SK-N-SH (cell line): ENCODE data around the gene CEACAM5. TPM values are rescaled to one million over a fixed set of nuclear protein-coding genes. Genes with fewer than 3 reads are reported as not detected.

Experiments
- CTCF ChIA-PET: fragments of 300-600, 350-600 bp; formaldehyde crosslinking; extraction: SDS; loops from one replicate; lab custom pipeline; 2021; lab: Yijun Ruan, JAX
- POLR2A ChIA-PET: fragments of 350-600 bp; sonication (Branson Sonifier 250); formaldehyde crosslinking; extraction: SDS; loops from one replicate; lab custom pipeline; 2020; ENCODE audit warnings: antibody characterized with exemption, inconsistent platforms; lab: Yijun Ruan, JAX
- DNase-seq: peaks from one replicate; pipeline ENCODE4 v3.0.0; 2012
- H2AFZ ChIP-seq: fragments of 200-600 bp; sonication (generic); 2 replicates; pipeline ENCODE4 v1.8.1; 2016; ENCODE audit warnings: antibody characterized with exemption, mild to moderate bottlenecking, low read depth
- H3F3A ChIP-seq: fragments of 200-600 bp; sonication (generic); replicated peaks from 2 replicates; pipeline ENCODE3; 2016; ENCODE audit warnings: antibody characterized with exemption, mild to moderate bottlenecking; ENCODE audit not compliant: insufficient read depth
- H3K27ac ChIP-seq, 2 experiments: fragments of 200-500 bp in 1 of 2; fragments of 200-600 bp in 1 of 2; sonication (Bioruptor generic) in 1 of 2; sonication (generic), shearing (Covaris generic) in 1 of 2; 2 replicates each; pipeline versions ENCODE4 v1.5.1 to v1.6.1; 2014 to 2016; ENCODE audit warnings: low read depth in 2 of 2, inconsistent platforms in 1 of 2, low read length in 1 of 2, mild to moderate bottlenecking in 1 of 2, mixed read lengths in 1 of 2
- H3K27me3 ChIP-seq: fragments of 200-600 bp; sonication (generic), shearing (Covaris generic); 2 replicates; pipeline ENCODE4 v1.6.1; 2016; ENCODE audit warnings: mixed run types; ENCODE audit not compliant: insufficient read depth
- H3K36me3 ChIP-seq, 2 experiments: fragments of 200-500 bp in 1 of 2; fragments of 200-600 bp in 1 of 2; sonication (Bioruptor generic) in 1 of 2; sonication (generic) in 1 of 2; replicated peaks in 1 of 2; 2 replicates each; pipeline versions ENCODE3 to v1.5.1; 2014 to 2016; ENCODE audit warnings: low read length in 1 of 2, mild to moderate bottlenecking in 1 of 2; ENCODE audit not compliant: insufficient read depth in 2 of 2, control insufficient read depth in 1 of 2
- H3K4me1 ChIP-seq, 2 experiments: fragments of 200-500 bp in 1 of 2; fragments of 200-600 bp in 1 of 2; sonication (Bioruptor generic) in 1 of 2; sonication (generic), shearing (Covaris generic) in 1 of 2; 2 replicates each; pipeline versions ENCODE4 v1.5.1 to v1.6.1; 2014 to 2016; ENCODE audit warnings: low read depth in 1 of 2, low read length in 1 of 2, mixed run types in 1 of 2; ENCODE audit not compliant: insufficient read depth in 2 of 2, control insufficient read depth in 1 of 2
- H3K4me2 ChIP-seq: fragments of 200-600 bp; sonication (generic), shearing (Covaris generic); 2 replicates; pipeline ENCODE4 v1.6.1; 2017; ENCODE audit warnings: mixed run types
- H3K4me3 ChIP-seq, 2 experiments: fragments of 200-500 bp in 1 of 2; fragments of 200-600 bp in 1 of 2; sonication (Bioruptor generic) in 1 of 2; sonication (generic), shearing (Covaris generic) in 1 of 2; 2 replicates each; pipeline versions ENCODE4 v1.5.1 to v1.8.1; 2014 to 2016; ENCODE audit warnings: low read depth in 2 of 2, inconsistent platforms in 1 of 2, low read length in 1 of 2, mild to moderate bottlenecking in 1 of 2, mixed read lengths in 1 of 2, moderate library complexity in 1 of 2
- H3K79me2 ChIP-seq: fragments of 200-600 bp; sonication (generic); 2 replicates; pipeline ENCODE4 v1.8.1; 2017; ENCODE audit warnings: mild to moderate bottlenecking; ENCODE audit not compliant: insufficient read depth
- H3K9ac ChIP-seq: fragments of 200-600 bp; sonication (generic); 2 replicates; pipeline ENCODE4 v1.6.1; 2017; ENCODE audit warnings: mixed run types
- H3K9me2 ChIP-seq: fragments of 200-600 bp; sonication (generic); 2 replicates; pipeline ENCODE4 v1.6.1; 2017; ENCODE audit warnings: mixed run types
- H3K9me3 ChIP-seq: fragments of 200-600 bp; sonication (generic); 2 replicates; pipeline ENCODE4 v1.6.1; 2017; ENCODE audit warnings: mixed run types, mild to moderate bottlenecking, moderate library complexity
- H4K20me1 ChIP-seq: fragments of 200-600 bp; sonication (generic); 2 replicates; pipeline ENCODE4 v1.6.1; 2017; ENCODE audit warnings: mild to moderate bottlenecking, mixed run types; ENCODE audit not compliant: insufficient read depth
- CHD2 ChIP-seq: fragments of 150-350 bp; IDR thresholded peaks from 2 replicates; pipeline ENCODE4 v1.6.1; 2018; ENCODE audit warnings: low read length; ENCODE audit not compliant: partially characterized antibody
- ELF1 ChIP-seq: IDR thresholded peaks from 2 replicates; pipeline ENCODE4 v1.4.0; 2012
- FOXJ3 ChIP-seq: sonication (generic); formaldehyde crosslinking; IDR thresholded peaks from 2 replicates; pipeline ENCODE4 v1.5.1; 2020; ENCODE audit warnings: mild to moderate bottlenecking, missing genetic modification reagents
- FOXM1 ChIP-seq: IDR thresholded peaks from 2 replicates; pipeline ENCODE4 v1.4.0; 2012; ENCODE audit warnings: low read depth, mild to moderate bottlenecking
- GATA2 ChIP-seq: sonication (generic); formaldehyde crosslinking; IDR thresholded peaks from 2 replicates; pipeline ENCODE4 v1.5.0; 2020; ENCODE audit warnings: mild to moderate bottlenecking, missing genetic modification reagents
- JUND ChIP-seq: IDR thresholded peaks from 2 replicates; pipeline ENCODE4 v1.4.0; 2012
- MXI1 ChIP-seq: IDR thresholded peaks from 2 replicates; pipeline ENCODE4 v1.6.1; 2012; ENCODE audit warnings: mild to moderate bottlenecking, low read depth, low read length, improper control_type of control experiment
- RFX5 ChIP-seq: IDR thresholded peaks from 2 replicates; pipeline ENCODE4 v1.6.1; 2012; ENCODE audit warnings: mild to moderate bottlenecking, improper control_type of control experiment, low read length
- RXRA ChIP-seq: IDR thresholded peaks from 2 replicates; pipeline ENCODE4 v1.4.0; 2012; ENCODE audit warnings: low read depth, mild to moderate bottlenecking, borderline replicate concordance
- SIN3A ChIP-seq: IDR thresholded peaks from 2 replicates; pipeline ENCODE4 v1.6.1; 2012; ENCODE audit warnings: low read depth, mild to moderate bottlenecking, low read length, moderate library complexity, borderline replicate concordance
- TEAD4 ChIP-seq: IDR thresholded peaks from 2 replicates; pipeline ENCODE4 v1.4.0; 2012; ENCODE audit warnings: mild to moderate bottlenecking, borderline replicate concordance; ENCODE audit not compliant: insufficient read depth
- WGBS: methylation state at CpG from one replicate; pipeline ENCODE4 v1.1.6; 2017; ENCODE audit warnings: low lambda C conversion rate; 5-methylcytosine and 5-hydroxymethylcytosine counted together
- polyA plus RNA-seq, 3 experiments: library from polyadenylated mRNA; depleted of rRNA; stranded (reverse); fragments of >200 nt; gene quantifications; 2 replicates each; pipeline ENCODE4 v1.2.3, GENCODE V29; 2012
- TF ChIP-seq, protein P1 (sequence below): fragments of 200-600 bp; sonication (generic); IDR thresholded peaks from 2 replicates; pipeline ENCODE4 v1.6.1; 2017; ENCODE audit warnings: antibody characterized with exemption, mild to moderate bottlenecking, moderate library complexity
- TF ChIP-seq, protein P2 (sequence below): IDR thresholded peaks from 2 replicates; pipeline ENCODE4 v1.4.0; 2012; ENCODE audit warnings: low read depth
- TF ChIP-seq, protein P3 (sequence below): fragments of 150-350 bp; IDR thresholded peaks from 2 replicates; pipeline ENCODE4 v1.6.1; 2017; ENCODE audit warnings: antibody characterized with exemption, low read length, low read depth, borderline replicate concordance
- TF ChIP-seq, protein P4 (sequence below): IDR thresholded peaks from 2 replicates; pipeline ENCODE4; 2012
- TF ChIP-seq, protein P5 (sequence below): IDR thresholded peaks from 2 replicates; pipeline ENCODE4 v1.4.0; 2012; ENCODE audit warnings: low read depth, borderline replicate concordance
- TF ChIP-seq, protein P6 (sequence below): IDR thresholded peaks from 2 replicates; pipeline ENCODE4 v1.4.0; 2012; ENCODE audit warnings: low read depth, borderline replicate concordance

Gene CEACAM5
- polyA plus RNA-seq (2012; rRNA removed) = not detected in 2 replicates
- polyA plus RNA-seq (2012; cell fraction: cytosol; rRNA removed) = not detected in 2 replicates
- polyA plus RNA-seq (2012; cell fraction: nucleus; rRNA removed) = not detected in 2 replicates

DNA sequence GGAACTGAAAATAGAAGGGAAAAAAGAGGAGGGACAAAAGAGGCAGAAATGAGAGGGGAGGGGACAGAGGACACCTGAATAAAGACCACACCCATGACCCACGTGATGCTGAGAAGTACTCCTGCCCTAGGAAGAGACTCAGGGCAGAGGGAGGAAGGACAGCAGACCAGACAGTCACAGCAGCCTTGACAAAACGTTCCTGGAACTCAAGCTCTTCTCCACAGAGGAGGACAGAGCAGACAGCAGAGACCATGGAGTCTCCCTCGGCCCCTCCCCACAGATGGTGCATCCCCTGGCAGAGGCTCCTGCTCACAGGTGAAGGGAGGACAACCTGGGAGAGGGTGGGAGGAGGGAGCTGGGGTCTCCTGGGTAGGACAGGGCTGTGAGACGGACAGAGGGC is at the start of gene CEACAM5:
Gene CEACAM5, plus strand, starts transcription at position 146 of the 400 bp plus-strand sequence. Its CDS starts 106 bp downstream, at position 252.
- DNase-seq = no peak
- Histone ChIP-seq H3K9me2 (no peaks in the 10 kb centered on the region), H3K9ac (no peak within 1 kb of the TSS), H3K4me2 (no peak within 1 kb of the TSS), H3K27me3 (peaks cover 39% of the 10 kb centered on the region), H4K20me1 (0 out of 2 replicates have a peak, but pooled peaks cover 2% of the 10 kb centered on the region), H3K4me1 (no peaks in the 10 kb centered on the region), H3K4me3 (no peak within 1 kb of the TSS), H3K9me3 (no peaks in the 10 kb centered on the region), H3K27ac (no peak within 1 kb of the TSS), H3K79me2 (no peaks in the 10 kb centered on the region), H2AFZ (no peak within 1 kb of the TSS), H3F3A (no peaks in the 10 kb centered on the region), H3K36me3 (no peaks in the 10 kb centered on the region)
- ChIA-PET POLR2A (no interaction called here), CTCF (interaction anchor here (1.0 to 1.5 kb wide), 2 partner anchors 17 to 39 kb away, joined by 3 read pairs; no protein-coding TSS in a partner anchor)
- TF ChIP-seq FOXJ3 (CRISPR knock-in tag) = no peak
- TF ChIP-seq, protein P1, sequence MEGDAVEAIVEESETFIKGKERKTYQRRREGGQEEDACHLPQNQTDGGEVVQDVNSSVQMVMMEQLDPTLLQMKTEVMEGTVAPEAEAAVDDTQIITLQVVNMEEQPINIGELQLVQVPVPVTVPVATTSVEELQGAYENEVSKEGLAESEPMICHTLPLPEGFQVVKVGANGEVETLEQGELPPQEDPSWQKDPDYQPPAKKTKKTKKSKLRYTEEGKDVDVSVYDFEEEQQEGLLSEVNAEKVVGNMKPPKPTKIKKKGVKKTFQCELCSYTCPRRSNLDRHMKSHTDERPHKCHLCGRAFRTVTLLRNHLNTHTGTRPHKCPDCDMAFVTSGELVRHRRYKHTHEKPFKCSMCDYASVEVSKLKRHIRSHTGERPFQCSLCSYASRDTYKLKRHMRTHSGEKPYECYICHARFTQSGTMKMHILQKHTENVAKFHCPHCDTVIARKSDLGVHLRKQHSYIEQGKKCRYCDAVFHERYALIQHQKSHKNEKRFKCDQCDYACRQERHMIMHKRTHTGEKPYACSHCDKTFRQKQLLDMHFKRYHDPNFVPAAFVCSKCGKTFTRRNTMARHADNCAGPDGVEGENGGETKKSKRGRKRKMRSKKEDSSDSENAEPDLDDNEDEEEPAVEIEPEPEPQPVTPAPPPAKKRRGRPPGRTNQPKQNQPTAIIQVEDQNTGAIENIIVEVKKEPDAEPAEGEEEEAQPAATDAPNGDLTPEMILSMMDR = no peak
- no peak for TF ChIP-seq SIN3A
- TF ChIP-seq, protein P2, sequence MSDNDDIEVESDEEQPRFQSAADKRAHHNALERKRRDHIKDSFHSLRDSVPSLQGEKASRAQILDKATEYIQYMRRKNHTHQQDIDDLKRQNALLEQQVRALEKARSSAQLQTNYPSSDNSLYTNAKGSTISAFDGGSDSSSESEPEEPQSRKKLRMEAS = no peak
- no peak for TF ChIP-seq MXI1
- no peak for TF ChIP-seq RFX5
- TF ChIP-seq TEAD4 = no peak
- TF ChIP-seq GATA2 (CRISPR knock-in tag) = no peak
- no peak for TF ChIP-seq ELF1
- no peak for TF ChIP-seq RXRA
- TF ChIP-seq FOXM1 = no peak
- TF ChIP-seq, protein P3, sequence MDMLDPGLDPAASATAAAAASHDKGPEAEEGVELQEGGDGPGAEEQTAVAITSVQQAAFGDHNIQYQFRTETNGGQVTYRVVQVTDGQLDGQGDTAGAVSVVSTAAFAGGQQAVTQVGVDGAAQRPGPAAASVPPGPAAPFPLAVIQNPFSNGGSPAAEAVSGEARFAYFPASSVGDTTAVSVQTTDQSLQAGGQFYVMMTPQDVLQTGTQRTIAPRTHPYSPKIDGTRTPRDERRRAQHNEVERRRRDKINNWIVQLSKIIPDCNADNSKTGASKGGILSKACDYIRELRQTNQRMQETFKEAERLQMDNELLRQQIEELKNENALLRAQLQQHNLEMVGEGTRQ = no peak
- 4% methylated on average over 4 of the region's 4 CpGs for WGBS

DNA sequence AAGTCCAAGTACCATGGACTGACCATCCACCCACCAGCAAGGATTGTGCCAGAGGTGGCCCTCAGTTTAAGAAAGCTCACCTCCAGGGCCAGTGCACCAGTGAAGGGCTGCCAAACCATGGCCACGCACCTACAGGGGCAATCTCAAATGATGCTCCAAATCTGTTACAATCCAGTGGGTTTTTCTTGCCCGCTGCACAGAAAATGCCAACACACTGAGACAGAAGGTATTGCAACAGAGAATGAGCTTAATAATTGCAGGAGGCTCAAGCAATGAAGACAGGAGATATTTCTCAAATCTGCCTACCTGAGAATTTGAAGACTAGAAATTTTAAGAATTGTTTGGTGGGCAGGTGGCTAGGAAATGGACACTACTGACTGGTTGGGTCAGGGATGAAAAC is 42.4 kb upstream of the CEACAM5 start:
- WGBS = 0% methylated on average over 2 of the region's 2 CpGs
- ChIA-PET POLR2A (no interaction called here), CTCF (interaction anchor here (1.0 to 1.4 kb wide), 2 partner anchors 20 to 41 kb away, joined by 3 to 4 read pairs; no protein-coding TSS in a partner anchor)
- no peak overlapping the region for H2AFZ ChIP-seq
- H3K36me3 ChIP-seq = no peaks in the 10 kb centered on the region
- H3K9me3 ChIP-seq = no peaks in the 10 kb centered on the region; the same call in 1 of the 2 replicates
- TF ChIP-seq, protein P4, sequence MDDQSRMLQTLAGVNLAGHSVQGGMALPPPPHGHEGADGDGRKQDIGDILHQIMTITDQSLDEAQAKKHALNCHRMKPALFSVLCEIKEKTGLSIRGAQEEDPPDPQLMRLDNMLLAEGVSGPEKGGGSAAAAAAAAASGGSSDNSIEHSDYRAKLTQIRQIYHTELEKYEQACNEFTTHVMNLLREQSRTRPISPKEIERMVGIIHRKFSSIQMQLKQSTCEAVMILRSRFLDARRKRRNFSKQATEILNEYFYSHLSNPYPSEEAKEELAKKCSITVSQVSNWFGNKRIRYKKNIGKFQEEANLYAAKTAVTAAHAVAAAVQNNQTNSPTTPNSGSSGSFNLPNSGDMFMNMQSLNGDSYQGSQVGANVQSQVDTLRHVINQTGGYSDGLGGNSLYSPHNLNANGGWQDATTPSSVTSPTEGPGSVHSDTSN = no peak
- TF ChIP-seq, protein P5, sequence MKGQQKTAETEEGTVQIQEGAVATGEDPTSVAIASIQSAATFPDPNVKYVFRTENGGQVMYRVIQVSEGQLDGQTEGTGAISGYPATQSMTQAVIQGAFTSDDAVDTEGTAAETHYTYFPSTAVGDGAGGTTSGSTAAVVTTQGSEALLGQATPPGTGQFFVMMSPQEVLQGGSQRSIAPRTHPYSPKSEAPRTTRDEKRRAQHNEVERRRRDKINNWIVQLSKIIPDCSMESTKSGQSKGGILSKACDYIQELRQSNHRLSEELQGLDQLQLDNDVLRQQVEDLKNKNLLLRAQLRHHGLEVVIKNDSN = no peak
- TF ChIP-seq CHD2 (no peak), FOXJ3 (CRISPR knock-in tag) (no peak), JUND (no peak)
- TF ChIP-seq, protein P6, sequence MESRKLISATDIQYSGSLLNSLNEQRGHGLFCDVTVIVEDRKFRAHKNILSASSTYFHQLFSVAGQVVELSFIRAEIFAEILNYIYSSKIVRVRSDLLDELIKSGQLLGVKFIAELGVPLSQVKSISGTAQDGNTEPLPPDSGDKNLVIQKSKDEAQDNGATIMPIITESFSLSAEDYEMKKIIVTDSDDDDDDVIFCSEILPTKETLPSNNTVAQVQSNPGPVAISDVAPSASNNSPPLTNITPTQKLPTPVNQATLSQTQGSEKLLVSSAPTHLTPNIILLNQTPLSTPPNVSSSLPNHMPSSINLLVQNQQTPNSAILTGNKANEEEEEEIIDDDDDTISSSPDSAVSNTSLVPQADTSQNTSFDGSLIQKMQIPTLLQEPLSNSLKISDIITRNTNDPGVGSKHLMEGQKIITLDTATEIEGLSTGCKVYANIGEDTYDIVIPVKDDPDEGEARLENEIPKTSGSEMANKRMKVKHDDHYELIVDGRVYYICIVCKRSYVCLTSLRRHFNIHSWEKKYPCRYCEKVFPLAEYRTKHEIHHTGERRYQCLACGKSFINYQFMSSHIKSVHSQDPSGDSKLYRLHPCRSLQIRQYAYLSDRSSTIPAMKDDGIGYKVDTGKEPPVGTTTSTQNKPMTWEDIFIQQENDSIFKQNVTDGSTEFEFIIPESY = no peak
- no peaks in the 10 kb centered on the region for H3K79me2 ChIP-seq
- H3K4me2 ChIP-seq = no peak overlapping the region
- no peaks in the 10 kb centered on the region for H3K9me2 ChIP-seq
- H4K20me1 ChIP-seq = no peaks in the 10 kb centered on the region
- H3F3A ChIP-seq = no peaks in the 10 kb centered on the region
- no peaks in the 10 kb centered on the region for H3K27me3 ChIP-seq
- H3K4me1 ChIP-seq = no peaks in the 10 kb centered on the region
- no peak overlapping the region for H3K27ac ChIP-seq
- no peak overlapping the region; a peak in 1 of 4 replicates for H3K4me3 ChIP-seq
- H3K9ac ChIP-seq = no peak overlapping the region
- no peak for DNase-seq
